Pancreas (tissue), 10 donors: ENCODE measurements around the gene BRIP1. TPM values are rescaled to one million over a fixed set of nuclear protein-coding genes. Genes with fewer than 3 reads are reported as not detected.

Source experiments
- ATAC-seq, 4 donors: fragments of 200-7000 bp; cut with Tn5 transposase; one replicate each; pipeline versions ENCODE4 v1.8.0 to v1.9.1; 2020; ENCODE audit warnings: mild to moderate bottlenecking in 4 of 4, moderate library complexity in 4 of 4
- DNase-seq, 6 donors: peaks; one replicate each; pipeline ENCODE4 v3.0.0-alpha.2; 2020
- FAIRE-seq: peaks from 2 replicates; lab custom pipeline; 2012; peaks lifted over from hg19 to GRCh38; lab: Jason Lieb, UNC
- H3K27ac ChIP-seq, 4 donors: fragments of 200-600 bp; sonication (generic); 1 replicate in 3 of 4; 2 replicates in 1 of 4; pipeline versions ENCODE4 v1.5.0 to v1.8.0; 2020
- H3K27me3 ChIP-seq, 4 donors: fragments of 200-600 bp; one replicate each; pipeline ENCODE4 v1.8.0; 2021
- H3K36me3 ChIP-seq, 3 donors: fragments of 200-600 bp; sonication (generic) in 1 of 3; one replicate each; pipeline versions ENCODE4 v1.5.0 to v1.8.0; 2020 to 2021
- H3K4me1 ChIP-seq, 3 donors: fragments of 200-600 bp; one replicate each; pipeline ENCODE4 v1.8.0; 2021
- H3K4me3 ChIP-seq, 4 donors: fragments of 200-600 bp; sonication (generic) in 2 of 4; one replicate each; pipeline versions ENCODE4 v1.5.0 to v1.8.0; 2020 to 2021
- H3K9me3 ChIP-seq, 4 donors: fragments of 200-600 bp; one replicate each; pipeline ENCODE4 v1.8.0; 2021
- CTCF ChIP-seq, 4 donors: fragments of 200-600 bp; sonication (generic) in 3 of 4; IDR thresholded peaks; one replicate each; pipeline versions ENCODE4 v1.5.0 to v1.8.0; 2021; ENCODE audit warnings: antibody characterized with exemption in 4 of 4
- WGBS, 2 donors: extraction: QIAGEN DNeasy Blood & Tissue Kit; methylation state at CpG; one replicate each; pipeline ENCODE4 v1.1.7; 2013; 5-methylcytosine and 5-hydroxymethylcytosine counted together
- intact Hi-C, 3 donors: fragments of 100-400 bp; cut with DNase I; formaldehyde crosslinking; loops; one replicate each; pipeline versions ENCODE4 v1.11.1 to v1.14.2; 2022
- polyA plus RNA-seq, 2 donors: library from polyadenylated mRNA; stranded (reverse); fragments of 200-250 nt; gene quantifications; one replicate each; pipeline ENCODE4 v1.2.3, GENCODE V29; 2013
- total RNA-seq, 6 donors: library from RNA; stranded (reverse); fragmentation: NEBNext Ultra II Directional in 4 of 6; extraction: Animal tissue kit (Norgen Biotek cat#: 25700) in 4 of 6; gene quantifications; one replicate each; pipeline versions ENCODE4 v1.2.1 to v1.2.4, GENCODE V29; 2021 to 2023
- donor health status: healthy with polysubstance abuse.
- donor health status: DM: no; HTN: no; CAD: no; lungs with moderate emphysema.
- donor health status: DM: no; HTN: no; CAD: no.
- donor health status: control.
- donor health status: control.
- donor health status: Bipolar disorder and iron deficiency.
- donor health status: DM: yes; HTN: yes; CAD: no.
- donor health status: DM: no; HTN: no; CAD: no.
- donor health status: DM: no; HTN: no; CAD: no.
- donor health status: DM: yes; HTN: yes; CAD: no.

Gene BRIP1
- total and polyA plus RNA-seq, 8 donors: 0.09 to 0.59 (median 0.29) TPM

- TF ChIP-seq CTCF (IDR thresholded peaks at IDR 0.05): no peak
- Histone ChIP-seq H3K4me3 (no peak overlapping the region), H3K9me3 (no peaks in the 10 kb centered on the region), H3K4me1 (no peaks in the 10 kb centered on the region), H3K27ac (no peak overlapping the region), H3K36me3 (no peaks in the 10 kb centered on the region), H3K27me3 (no peaks in the 10 kb centered on the region)
- DNase-seq: no peak
- ATAC-seq: no peak
- FAIRE-seq: no peak
- intact Hi-C loops: no loop called here
Observed at GRCh38 chr17:61734466-61734865, 128.9 kb downstream of the BRIP1 start.

GRCh38 chr17:61734012-61734411 lies 129.3 kb downstream of the BRIP1 start:
- ATAC-seq (no peak), DNase-seq (no peak), FAIRE-seq (no peak)
- intact Hi-C loops: no loop called here
- no peaks in the 10 kb centered on the region for H3K27me3 ChIP-seq
- no peak overlapping the region for H3K27ac ChIP-seq
- TF ChIP-seq CTCF (IDR thresholded peaks at IDR 0.05): no peak
- H3K36me3 ChIP-seq: no peaks in the 10 kb centered on the region
- H3K9me3 ChIP-seq: no peaks in the 10 kb centered on the region
- H3K4me3 ChIP-seq: no peak overlapping the region
- 89 to 94% methylated on average over 3 of the region's 3 CpGs for WGBS, 2 donors
- H3K4me1 ChIP-seq: no peaks in the 10 kb centered on the region

- no peak overlapping the region for H3K4me3 ChIP-seq
- no peaks in the 10 kb centered on the region for H3K9me3 ChIP-seq
- no peaks in the 10 kb centered on the region for H3K27me3 ChIP-seq
- no peak for TF ChIP-seq CTCF (IDR thresholded peaks at IDR 0.05)
- no peak for ATAC-seq
- intact Hi-C loops: no loop called here
- no peak for DNase-seq
- 97 to 98% methylated on average over 5 of the region's 5 CpGs for WGBS, 2 donors
- no peak for FAIRE-seq
- no peaks in the 10 kb centered on the region for H3K36me3 ChIP-seq
- H3K4me1 ChIP-seq: no peaks in the 10 kb centered on the region
- no peak overlapping the region for H3K27ac ChIP-seq
Observed at GRCh38 chr17:61733021-61733420, 130.3 kb downstream of the BRIP1 start.

GRCh38 chr17:61732169-61732568 lies 131.2 kb downstream of the BRIP1 start:
- DNase-seq: no peak
- Histone ChIP-seq H3K9me3 (no peaks in the 10 kb centered on the region), H3K36me3 (no peaks in the 10 kb centered on the region), H3K4me3 (no peak overlapping the region), H3K4me1 (no peaks in the 10 kb centered on the region), H3K27ac (no peak overlapping the region), H3K27me3 (no peaks in the 10 kb centered on the region)
- WGBS, 2 donors: 79 to 83% methylated on average over 3 of the region's 3 CpGs
- TF ChIP-seq CTCF (IDR thresholded peaks at IDR 0.05): no peak
- FAIRE-seq: no peak
- intact Hi-C loops: no loop called here
- no peak for ATAC-seq

GRCh38 chr17:61731330-61731729 lies 132.0 kb downstream of the BRIP1 start:
- TF ChIP-seq CTCF (IDR thresholded peaks at IDR 0.05): no peak
- Histone ChIP-seq H3K36me3 (no peaks in the 10 kb centered on the region), H3K4me1 (no peaks in the 10 kb centered on the region), H3K27ac (no peak overlapping the region), H3K27me3 (no peaks in the 10 kb centered on the region), H3K9me3 (no peaks in the 10 kb centered on the region), H3K4me3 (no peak overlapping the region)
- DNase-seq: no peak
- FAIRE-seq: no peak
- ATAC-seq: no peak
- intact Hi-C loops: no loop called here
